ENCODE data around the gene ATP4B.

Gene ATP4B

DNA sequence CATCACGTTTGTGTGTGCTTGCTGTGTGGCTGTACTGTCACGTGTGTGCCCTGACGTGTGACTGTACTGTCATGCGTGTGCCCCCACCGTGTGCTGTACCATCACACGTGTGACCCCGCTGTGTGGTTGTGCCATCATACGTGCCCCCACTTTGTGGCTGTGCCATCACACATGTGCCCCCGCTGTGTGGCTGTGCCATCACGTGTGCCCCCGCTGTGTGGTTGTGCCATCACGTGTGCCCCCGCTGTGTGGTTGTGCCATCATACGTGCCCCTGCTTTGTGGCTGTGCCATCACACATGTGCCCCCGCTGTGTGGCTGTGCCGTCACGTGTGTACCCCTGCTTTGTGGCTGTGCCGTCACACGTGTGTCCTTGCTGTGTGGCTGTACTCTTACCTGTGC is 47.7 kb downstream of the ATP4B start:
- DNase-seq (ENCODE audit: low spot score), result no peak
- H3K4me3 ChIP-seq, result no peak overlapping the region
- no peak overlapping the region for H3K27ac ChIP-seq
- TF ChIP-seq, protein P1, sequence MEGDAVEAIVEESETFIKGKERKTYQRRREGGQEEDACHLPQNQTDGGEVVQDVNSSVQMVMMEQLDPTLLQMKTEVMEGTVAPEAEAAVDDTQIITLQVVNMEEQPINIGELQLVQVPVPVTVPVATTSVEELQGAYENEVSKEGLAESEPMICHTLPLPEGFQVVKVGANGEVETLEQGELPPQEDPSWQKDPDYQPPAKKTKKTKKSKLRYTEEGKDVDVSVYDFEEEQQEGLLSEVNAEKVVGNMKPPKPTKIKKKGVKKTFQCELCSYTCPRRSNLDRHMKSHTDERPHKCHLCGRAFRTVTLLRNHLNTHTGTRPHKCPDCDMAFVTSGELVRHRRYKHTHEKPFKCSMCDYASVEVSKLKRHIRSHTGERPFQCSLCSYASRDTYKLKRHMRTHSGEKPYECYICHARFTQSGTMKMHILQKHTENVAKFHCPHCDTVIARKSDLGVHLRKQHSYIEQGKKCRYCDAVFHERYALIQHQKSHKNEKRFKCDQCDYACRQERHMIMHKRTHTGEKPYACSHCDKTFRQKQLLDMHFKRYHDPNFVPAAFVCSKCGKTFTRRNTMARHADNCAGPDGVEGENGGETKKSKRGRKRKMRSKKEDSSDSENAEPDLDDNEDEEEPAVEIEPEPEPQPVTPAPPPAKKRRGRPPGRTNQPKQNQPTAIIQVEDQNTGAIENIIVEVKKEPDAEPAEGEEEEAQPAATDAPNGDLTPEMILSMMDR (IDR thresholded peaks at IDR 0.05), result no peak

DNA sequence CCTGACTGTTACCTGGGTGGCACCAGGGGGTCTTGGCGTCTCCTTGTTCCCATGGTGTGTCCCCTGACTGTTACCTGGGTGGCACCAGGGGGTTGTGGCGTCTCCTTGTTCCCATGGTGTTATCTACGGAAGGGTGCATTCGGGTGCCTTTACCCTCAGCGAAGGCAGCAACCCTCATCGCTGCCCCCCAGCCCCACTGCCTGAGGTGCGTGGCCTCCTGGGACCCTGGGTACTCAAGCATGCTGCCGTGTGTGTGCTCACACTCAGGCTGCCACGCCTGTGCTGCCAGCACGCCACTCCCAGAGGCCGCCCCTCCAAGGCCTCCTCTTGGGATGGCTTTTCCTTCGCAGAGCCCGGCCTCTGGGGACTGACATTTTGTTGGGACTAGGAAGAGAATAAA is 48.4 kb downstream of the ATP4B start:
- DNase-seq (ENCODE audit: low spot score), result no peak
- TF ChIP-seq, protein P1 (IDR thresholded peaks at IDR 0.05), result no peak
- no peak overlapping the region for H3K4me3 ChIP-seq
- no peak overlapping the region for H3K27ac ChIP-seq

DNA sequence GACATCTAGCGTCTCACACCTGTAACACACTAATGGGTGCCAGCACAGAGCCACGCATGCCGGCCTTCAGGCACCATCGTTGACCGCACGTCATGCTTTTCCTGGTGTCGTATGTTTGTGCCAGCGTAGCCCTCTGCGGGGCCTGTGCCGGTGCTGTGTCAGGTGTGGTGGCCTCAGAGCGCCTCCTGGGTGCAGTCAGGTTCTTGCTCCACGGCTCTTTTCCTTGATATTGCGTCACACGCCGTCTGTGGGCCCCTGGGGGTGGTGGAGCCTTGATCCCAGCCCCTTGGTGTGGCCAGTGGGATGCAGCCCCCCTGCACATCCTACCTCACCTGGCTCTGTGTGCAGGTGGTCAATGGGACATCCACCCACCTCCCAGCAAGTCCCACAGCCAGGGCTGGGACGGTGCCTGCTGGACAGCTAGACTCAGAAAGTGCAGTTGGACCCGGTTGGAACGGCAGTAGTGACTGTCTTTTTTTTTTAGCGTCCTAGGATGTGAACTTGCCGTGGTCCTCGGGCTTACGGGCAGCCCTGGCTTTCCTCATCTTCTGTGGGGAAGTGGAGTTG is 48.9 kb downstream of the ATP4B start:
- no peak overlapping the region for H3K4me3 ChIP-seq
- no peak overlapping the region for H3K27ac ChIP-seq
- no peak for DNase-seq (ENCODE audit: low spot score)
- TF ChIP-seq, protein P1 (IDR thresholded peaks at IDR 0.05), result no peak

DNA sequence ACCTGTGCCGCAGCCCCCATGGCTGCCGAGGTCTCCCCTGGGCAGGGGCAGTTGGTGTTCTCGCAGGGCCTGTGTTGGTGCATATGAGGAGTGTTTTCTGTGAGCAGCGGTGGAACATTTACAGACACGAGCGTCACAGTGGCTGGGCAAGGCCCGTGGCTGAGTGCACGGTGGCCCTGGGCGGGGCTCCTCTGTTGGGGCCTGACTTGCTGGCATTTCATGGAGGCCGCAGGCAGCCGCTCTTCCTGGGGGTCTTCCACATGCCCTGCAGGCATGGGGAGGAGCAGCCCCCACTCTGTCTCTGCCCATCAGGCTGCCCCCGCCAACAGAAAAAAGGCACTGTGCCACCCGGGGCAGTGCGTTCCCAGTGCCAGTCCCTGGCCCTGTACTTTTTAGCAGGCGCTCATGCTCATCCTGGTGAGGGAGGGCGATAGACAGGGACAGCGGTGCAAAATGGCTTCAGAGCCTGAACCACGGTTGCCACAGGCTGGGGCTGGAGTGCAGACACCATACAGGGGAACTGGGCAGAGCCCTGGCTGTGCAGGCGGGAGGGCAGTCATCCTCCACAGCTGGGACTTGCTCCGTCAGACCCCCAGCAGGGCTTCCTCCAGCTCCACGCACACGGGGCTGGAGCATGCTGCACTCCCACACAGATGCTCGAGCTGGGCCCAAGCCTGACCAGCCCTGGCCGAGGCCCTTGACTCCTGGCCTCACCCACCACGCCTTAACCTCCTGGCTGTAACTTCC is 49.9 kb downstream of the ATP4B start:
- Histone ChIP-seq H3K27ac (no peak overlapping the region), H3K4me3 (no peak overlapping the region)
- DNase-seq (ENCODE audit: low spot score), result no peak
- TF ChIP-seq, protein P1 (IDR thresholded peaks at IDR 0.05), result no peak

DNA sequence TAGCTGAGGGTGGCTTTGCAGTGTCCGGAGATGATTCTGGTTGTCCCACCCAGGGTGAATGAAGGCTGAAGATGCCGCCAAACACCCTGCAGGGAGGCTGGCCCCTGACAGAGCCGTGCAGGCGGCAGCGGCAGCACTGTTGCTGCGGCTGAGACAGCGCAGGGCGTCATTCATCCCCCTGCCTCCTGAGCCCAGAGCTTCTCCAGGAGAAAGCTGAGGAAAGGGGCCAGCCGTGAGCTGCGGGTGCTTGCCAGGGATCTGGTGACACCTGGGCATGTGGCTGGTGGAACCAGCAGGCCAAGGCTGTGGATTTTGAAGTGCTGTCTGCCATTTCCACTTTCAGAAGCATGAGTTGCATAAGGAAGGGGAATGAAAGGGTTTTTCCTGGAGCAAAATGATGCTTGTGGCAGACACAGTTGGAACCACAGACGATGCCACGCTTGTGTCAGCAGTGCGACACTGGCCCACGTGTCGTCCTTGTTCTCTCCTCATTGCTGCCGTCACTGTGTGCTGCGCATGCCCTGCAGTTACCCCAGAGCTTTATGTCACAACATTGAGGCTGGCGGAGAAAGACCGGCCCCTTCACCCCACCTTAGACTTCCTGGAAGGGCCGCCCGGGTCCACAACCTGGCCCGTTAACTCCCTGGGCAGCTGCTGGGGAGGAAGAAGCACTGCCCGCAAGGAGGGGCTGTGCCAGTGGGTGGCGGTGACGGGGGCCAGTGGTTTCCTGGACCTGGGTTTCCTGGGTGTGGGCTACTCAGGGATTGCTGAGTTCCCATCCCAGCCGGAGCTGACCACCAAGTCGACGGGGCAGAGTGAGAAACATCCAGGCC is 50.7 kb downstream of the ATP4B start:
- Histone ChIP-seq H3K27ac (no peak overlapping the region), H3K4me3 (no peak overlapping the region)
- no peak for DNase-seq (ENCODE audit: low spot score)
- TF ChIP-seq, protein P1 (IDR thresholded peaks at IDR 0.05), result no peak

DNA sequence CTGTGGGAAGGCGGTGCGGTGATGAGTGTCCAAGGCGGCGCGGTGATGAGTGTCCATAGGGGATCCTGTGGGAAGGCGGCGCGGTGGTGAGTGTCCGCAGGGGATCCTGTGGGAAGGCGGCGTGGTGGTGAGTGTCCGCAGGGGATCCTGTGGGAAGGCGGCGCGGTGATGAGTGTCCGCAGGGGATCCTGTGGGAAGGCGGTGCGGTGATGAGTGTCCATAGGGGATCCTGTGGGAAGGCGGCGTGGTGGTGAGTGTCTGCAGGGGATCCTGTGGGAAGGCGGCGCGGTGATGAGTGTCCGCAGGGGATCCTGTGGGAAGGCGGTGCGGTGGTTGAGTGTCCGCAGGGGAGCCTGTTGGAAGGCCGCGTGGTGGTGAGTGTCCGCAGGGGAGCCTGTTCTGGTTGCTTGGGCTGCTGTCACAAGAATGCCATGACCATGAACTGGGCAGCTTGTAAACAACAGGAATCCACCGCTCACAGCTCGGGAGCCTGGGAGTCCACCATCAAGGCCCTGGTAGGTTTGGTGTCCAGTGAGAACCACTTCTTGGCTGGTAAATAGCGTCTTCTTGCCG is 52.0 kb downstream of the ATP4B start:
- H3K27ac ChIP-seq, result no peak overlapping the region
- DNase-seq (ENCODE audit: low spot score), result no peak

More for the DNA sequence above, 52.0 kb downstream of the ATP4B start:
- no peak overlapping the region for H3K4me3 ChIP-seq
- TF ChIP-seq, protein P1 (IDR thresholded peaks at IDR 0.05), result no peak

Data from coronary artery (tissue), 2 donors.